SK-N-SH treated with all-trans-retinoic acid at 6 μM for 48 hours (cell line): Measurements from ENCODE around the gene SH2D2A.

Source experiments
- ATAC-seq: fragments of 200-7000 bp; cut with Tn5 transposase; 3 replicates; pipeline ENCODE4 v1.9.1; 2020; ENCODE audit warnings: mild to moderate bottlenecking, moderate library complexity
- BACH2 ChIP-seq: fragments of 250-450 bp; sonication (Bioruptor Pico); IDR thresholded peaks from 2 replicates; pipeline ENCODE4 v1.9.0; 2021; ENCODE audit warnings: mild to moderate bottlenecking, borderline replicate concordance
- CREB5 ChIP-seq: fragments of 250-450 bp; sonication (Bioruptor Pico); IDR thresholded peaks from 2 replicates; pipeline ENCODE4 v1.5.1; 2020; ENCODE audit warnings: low read depth, mild to moderate bottlenecking, moderate library complexity
- CSDC2 ChIP-seq: fragments of 250-450 bp; sonication (Bioruptor Pico); IDR thresholded peaks from 2 replicates; pipeline ENCODE4 v1.5.0; 2020; ENCODE audit warnings: mild to moderate bottlenecking, moderate library complexity
- CSRNP3 ChIP-seq: fragments of 250-450 bp; sonication (Bioruptor Pico); IDR thresholded peaks from 2 replicates; pipeline ENCODE4 v1.5.1; 2021; ENCODE audit warnings: mild to moderate bottlenecking, moderate library complexity
- GLIS3 ChIP-seq: fragments of 250-450 bp; sonication (Bioruptor Pico); IDR thresholded peaks from 2 replicates; pipeline ENCODE4 v1.5.0; 2020; ENCODE audit warnings: mild to moderate bottlenecking, moderate library complexity
- ISL1 ChIP-seq: fragments of 250-450 bp; sonication (Bioruptor Pico); IDR thresholded peaks from 2 replicates; pipeline ENCODE4 v2.1.2; 2022; ENCODE audit warnings: mild to moderate bottlenecking, moderate library complexity
- OSR1 ChIP-seq: fragments of 250-450 bp; sonication (Bioruptor Pico); IDR thresholded peaks from 2 replicates; pipeline ENCODE4 v1.8.0; 2022; ENCODE audit warnings: moderate library complexity, mild to moderate bottlenecking, inconsistent platforms
- POU6F1 ChIP-seq: fragments of 250-450 bp; sonication (Bioruptor Pico); IDR thresholded peaks from 2 replicates; pipeline ENCODE4 v1.8.0; 2021; ENCODE audit warnings: low read depth, mild to moderate bottlenecking, moderate library complexity, borderline replicate concordance
- PPARA ChIP-seq: fragments of 250-450 bp; sonication (Bioruptor Pico); IDR thresholded peaks from 2 replicates; pipeline ENCODE4 v1.5.0; 2020; ENCODE audit warnings: mild to moderate bottlenecking, borderline replicate concordance
- SNAI2 ChIP-seq: fragments of 250-450 bp; sonication (Bioruptor Pico); IDR thresholded peaks from 2 replicates; pipeline ENCODE4 v1.5.0; 2020; ENCODE audit warnings: mild to moderate bottlenecking, moderate library complexity
- TCF4 ChIP-seq: fragments of 250-450 bp; sonication (Bioruptor Pico); IDR thresholded peaks from 2 replicates; pipeline ENCODE4 v1.8.0; 2021; ENCODE audit warnings: mild to moderate bottlenecking, moderate library complexity, borderline replicate concordance
- TOX ChIP-seq: fragments of 250-450 bp; sonication (Bioruptor Pico); IDR thresholded peaks from 2 replicates; pipeline ENCODE4 v1.8.0; 2021; ENCODE audit warnings: mild to moderate bottlenecking, moderate library complexity, borderline replicate concordance
- TSHZ2 ChIP-seq: fragments of 250-450 bp; sonication (Bioruptor Pico); IDR thresholded peaks from 2 replicates; pipeline ENCODE4 v1.5.0; 2020; ENCODE audit warnings: mild to moderate bottlenecking, moderate library complexity
- ZC3H10 ChIP-seq: fragments of 250-450 bp; sonication (Bioruptor Pico); IDR thresholded peaks from 2 replicates; pipeline ENCODE4 v1.5.1; 2021; ENCODE audit warnings: mild to moderate bottlenecking, moderate library complexity
- ZFP3 ChIP-seq: fragments of 250-450 bp; sonication (Bioruptor Pico); IDR thresholded peaks from 2 replicates; pipeline ENCODE4 v1.5.0; 2020; ENCODE audit warnings: mild to moderate bottlenecking, moderate library complexity
- ZNF8 ChIP-seq: fragments of 450-650 bp; formaldehyde crosslinking; IDR thresholded peaks from 2 replicates; pipeline ENCODE4 v1.5.0; 2020; ENCODE audit warnings: mild to moderate bottlenecking, moderate library complexity

Gene SH2D2A

DNA sequence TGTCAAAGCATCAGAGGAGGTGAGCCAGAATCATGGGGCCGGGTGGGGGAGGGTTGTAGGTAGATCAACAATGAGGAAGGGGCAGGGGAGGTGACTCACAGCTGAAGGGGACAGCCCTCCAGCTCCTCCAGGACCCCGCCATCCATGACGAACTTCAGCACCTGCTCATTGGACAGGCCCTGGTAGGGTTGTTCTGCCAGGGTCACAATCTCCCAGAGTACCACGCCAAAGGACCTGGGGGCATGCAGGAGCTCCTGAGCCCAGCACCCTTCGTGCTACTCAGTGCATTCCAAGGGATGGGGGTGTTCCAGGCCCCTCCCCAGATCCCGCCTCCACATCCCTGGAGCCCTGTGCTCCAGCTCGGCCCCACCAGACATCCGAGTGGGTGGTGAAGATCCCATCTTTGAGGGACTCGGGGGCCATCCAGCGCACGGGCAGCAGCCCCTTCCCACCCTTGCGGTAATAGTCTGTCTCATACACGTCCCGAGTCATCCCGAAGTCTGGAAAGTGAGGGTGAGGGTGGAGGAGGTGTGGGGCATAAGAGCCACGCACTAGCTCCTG, 24.7 kb upstream of the SH2D2A start:
- TF ChIP-seq TSHZ2 (CRISPR knock-in tag), result no peak
- no peak for TF ChIP-seq POU6F1 (CRISPR knock-in tag)
- TF ChIP-seq ZC3H10, result no peak
- TF ChIP-seq ZFP3 (CRISPR knock-in tag), result no peak
- TF ChIP-seq BACH2 (CRISPR knock-in tag), result no peak
- no peak for TF ChIP-seq SNAI2 (CRISPR knock-in tag)
- TF ChIP-seq CSDC2, result no peak
- TF ChIP-seq ZNF8 (CRISPR knock-in tag), result no peak
- no peak for TF ChIP-seq PPARA (CRISPR knock-in tag)
- TF ChIP-seq CSRNP3, result no peak
- TF ChIP-seq CREB5 (CRISPR knock-in tag), result no peak
- no peak for TF ChIP-seq ISL1
- TF ChIP-seq, all 23 proteins: peak for 0
- no peak for ATAC-seq

GRCh38 chr1:156840898-156841279, 24.2 kb upstream of the SH2D2A start:
- ATAC-seq, result no peak

DNA sequence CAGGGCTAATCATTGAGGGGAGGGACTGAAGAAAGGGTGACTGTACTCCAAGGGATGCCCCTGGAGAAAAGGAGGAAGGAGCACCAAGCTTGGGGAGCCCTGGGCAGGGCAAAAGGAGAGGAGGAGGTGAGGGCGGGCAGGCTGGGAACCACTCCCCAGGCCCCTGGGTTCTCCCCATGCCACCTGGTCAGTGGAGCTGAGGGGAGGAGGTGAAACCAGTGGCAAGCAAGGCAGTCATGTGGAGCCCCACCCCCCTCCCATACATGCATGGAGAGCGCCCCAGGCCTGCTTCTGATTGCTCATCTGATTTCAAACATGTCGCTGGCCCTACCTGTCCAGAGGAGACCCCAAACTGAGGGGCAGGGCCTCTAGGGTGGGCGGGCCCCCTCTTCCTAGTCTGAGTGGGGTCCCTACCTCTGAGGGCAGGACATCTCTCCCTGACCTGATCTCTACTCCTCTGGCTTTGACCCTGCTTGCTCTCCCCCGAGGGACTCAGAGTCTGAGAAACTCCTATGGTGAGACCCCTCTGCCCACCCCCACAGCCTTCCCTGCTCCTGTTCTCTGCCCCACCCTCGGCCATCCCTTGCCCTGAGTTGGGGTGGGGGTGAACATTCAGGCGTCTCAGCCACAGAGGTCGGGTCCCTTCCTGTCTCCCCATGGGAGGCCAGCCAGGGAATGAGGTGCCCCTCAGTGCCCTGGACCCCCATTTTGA, 23.7 kb upstream of the SH2D2A start:
- no peak for TF ChIP-seq CREB5 (CRISPR knock-in tag)
- no peak for TF ChIP-seq TOX (CRISPR knock-in tag)
- ATAC-seq, result no peak

More at GRCh38 chr1:156840898-156841279, 24.2 kb upstream of the SH2D2A start:
- TF ChIP-seq CSRNP3, result no peak
- TF ChIP-seq GLIS3, result no peak
- no peak for TF ChIP-seq BACH2 (CRISPR knock-in tag)
- TF ChIP-seq OSR1 (CRISPR knock-in tag), result no peak
- TF ChIP-seq TOX (CRISPR knock-in tag), result no peak
- no peak for TF ChIP-seq TCF4
- TF ChIP-seq CSDC2, result no peak
